Transverse colon (tissue), 3 donors: Measurements from ENCODE around the gene MUC20.

ENCODE experiments used
- POLR2A ChIP-seq: fragments of 450-650 bp; IDR thresholded peaks from one replicate; pipeline ENCODE4 v1.6.1; 2016; ENCODE audit warnings: antibody characterized with exemption, mild to moderate bottlenecking, moderate library complexity
- TF ChIP-seq, protein P1 (sequence below), 5 experiments: fragments of 200-600 bp in 3 of 5; fragments of 450-650 bp in 2 of 5; sonication (generic) in 3 of 5; IDR thresholded peaks; 1 replicate in 2 of 5; 2 replicates in 3 of 5; pipeline ENCODE4 v1.5.1; 2016 to 2017; ENCODE audit warnings: antibody characterized with exemption in 5 of 5, inconsistent platforms in 3 of 5, mild to moderate bottlenecking in 2 of 5, moderate library complexity in 1 of 5

DNA sequence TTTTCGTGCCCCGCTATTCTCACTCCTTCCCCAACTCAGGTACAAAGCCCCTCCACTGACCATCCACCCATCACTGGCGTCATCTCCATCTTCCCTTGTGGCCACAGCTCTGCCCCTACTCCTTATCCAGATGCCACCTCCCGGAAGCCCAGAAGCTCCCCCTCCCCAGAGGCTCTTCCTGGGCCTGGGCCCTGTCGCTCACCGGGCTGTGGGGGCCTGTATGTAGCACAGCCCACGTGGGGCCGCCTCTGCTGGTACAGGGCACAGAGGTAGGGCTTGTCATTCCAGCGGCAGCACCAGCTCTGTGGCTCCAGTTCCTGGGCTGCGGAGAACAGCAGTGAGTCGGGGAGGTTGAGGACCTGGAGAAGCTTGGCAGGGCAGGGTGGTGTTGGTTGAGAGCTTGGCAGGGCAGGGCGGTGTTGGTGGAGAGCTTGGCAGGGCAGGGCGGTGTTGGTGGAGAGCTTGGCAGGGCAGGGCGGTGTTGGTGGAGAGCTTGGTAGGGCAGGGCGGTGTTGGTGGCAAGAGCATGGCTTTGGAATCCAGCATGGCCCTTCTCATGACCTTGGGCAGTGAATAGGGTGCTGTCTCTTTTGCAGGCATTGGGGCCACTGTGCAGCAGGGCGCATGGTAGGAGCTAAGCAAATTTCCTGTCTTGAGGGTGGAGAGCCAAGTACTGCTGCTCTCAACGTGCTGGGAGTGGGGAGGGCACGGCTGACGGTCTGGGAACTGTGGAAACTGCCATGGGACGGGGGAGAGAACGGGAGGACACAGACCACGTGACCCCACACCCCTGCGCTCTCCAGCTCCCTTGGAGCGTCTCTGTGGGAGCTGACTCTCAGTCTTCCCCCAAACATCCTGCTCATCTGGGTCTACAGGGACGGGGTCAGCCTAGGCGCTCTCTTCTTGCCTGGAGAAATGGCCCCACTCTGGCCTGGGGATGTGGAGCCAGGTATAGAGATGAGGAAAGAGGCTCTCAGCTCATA is 43.4 kb downstream of the MUC20 start:
- no peak for TF ChIP-seq POLR2A
- TF ChIP-seq, protein P1, sequence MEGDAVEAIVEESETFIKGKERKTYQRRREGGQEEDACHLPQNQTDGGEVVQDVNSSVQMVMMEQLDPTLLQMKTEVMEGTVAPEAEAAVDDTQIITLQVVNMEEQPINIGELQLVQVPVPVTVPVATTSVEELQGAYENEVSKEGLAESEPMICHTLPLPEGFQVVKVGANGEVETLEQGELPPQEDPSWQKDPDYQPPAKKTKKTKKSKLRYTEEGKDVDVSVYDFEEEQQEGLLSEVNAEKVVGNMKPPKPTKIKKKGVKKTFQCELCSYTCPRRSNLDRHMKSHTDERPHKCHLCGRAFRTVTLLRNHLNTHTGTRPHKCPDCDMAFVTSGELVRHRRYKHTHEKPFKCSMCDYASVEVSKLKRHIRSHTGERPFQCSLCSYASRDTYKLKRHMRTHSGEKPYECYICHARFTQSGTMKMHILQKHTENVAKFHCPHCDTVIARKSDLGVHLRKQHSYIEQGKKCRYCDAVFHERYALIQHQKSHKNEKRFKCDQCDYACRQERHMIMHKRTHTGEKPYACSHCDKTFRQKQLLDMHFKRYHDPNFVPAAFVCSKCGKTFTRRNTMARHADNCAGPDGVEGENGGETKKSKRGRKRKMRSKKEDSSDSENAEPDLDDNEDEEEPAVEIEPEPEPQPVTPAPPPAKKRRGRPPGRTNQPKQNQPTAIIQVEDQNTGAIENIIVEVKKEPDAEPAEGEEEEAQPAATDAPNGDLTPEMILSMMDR (IDR thresholded peaks at IDR 0.05), result no peak
